Astrocyte (in vitro differentiated cells and primary cell): ENCODE results near the gene RCL1.
"Not testable (repeated sequence)": the region's sequence is repeated elsewhere in the genome, so short reads cannot be mapped to it uniquely, and the experiment has no call there.

Experiments
- EZH2 ChIP-seq: IDR thresholded peaks from 2 replicates; pipeline ENCODE4 v1.6.1; 2012; ENCODE audit warnings: mild to moderate bottlenecking, low read length, inconsistent platforms; ENCODE audit not compliant: insufficient read depth
- TF ChIP-seq, protein P1 (sequence below): IDR thresholded peaks from 2 replicates; pipeline ENCODE4 v1.5.1; 2011; ENCODE audit warnings: low read depth, mild to moderate bottlenecking, inconsistent platforms, low read length, moderate library complexity; ENCODE audit not compliant: insufficient read depth

GRCh38 chr9:4901401-4902134 lies 108.8 kb downstream of the RCL1 start:
- not testable (repeated sequence) for TF ChIP-seq EZH2
- TF ChIP-seq, protein P1, sequence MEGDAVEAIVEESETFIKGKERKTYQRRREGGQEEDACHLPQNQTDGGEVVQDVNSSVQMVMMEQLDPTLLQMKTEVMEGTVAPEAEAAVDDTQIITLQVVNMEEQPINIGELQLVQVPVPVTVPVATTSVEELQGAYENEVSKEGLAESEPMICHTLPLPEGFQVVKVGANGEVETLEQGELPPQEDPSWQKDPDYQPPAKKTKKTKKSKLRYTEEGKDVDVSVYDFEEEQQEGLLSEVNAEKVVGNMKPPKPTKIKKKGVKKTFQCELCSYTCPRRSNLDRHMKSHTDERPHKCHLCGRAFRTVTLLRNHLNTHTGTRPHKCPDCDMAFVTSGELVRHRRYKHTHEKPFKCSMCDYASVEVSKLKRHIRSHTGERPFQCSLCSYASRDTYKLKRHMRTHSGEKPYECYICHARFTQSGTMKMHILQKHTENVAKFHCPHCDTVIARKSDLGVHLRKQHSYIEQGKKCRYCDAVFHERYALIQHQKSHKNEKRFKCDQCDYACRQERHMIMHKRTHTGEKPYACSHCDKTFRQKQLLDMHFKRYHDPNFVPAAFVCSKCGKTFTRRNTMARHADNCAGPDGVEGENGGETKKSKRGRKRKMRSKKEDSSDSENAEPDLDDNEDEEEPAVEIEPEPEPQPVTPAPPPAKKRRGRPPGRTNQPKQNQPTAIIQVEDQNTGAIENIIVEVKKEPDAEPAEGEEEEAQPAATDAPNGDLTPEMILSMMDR = not testable (repeated sequence)
